ENCODE measurements around the gene MTO1. TPM values are rescaled to one million over a fixed set of nuclear protein-coding genes. Genes with fewer than 3 reads are reported as not detected.

The MTO1 gene
- total RNA-seq, 4 donors from 2014 or later: 16.4 to 43.4 (median 21.9) TPM

GRCh38 chr6:73477407-73477806, 15.9 kb downstream of the MTO1 start:
- no peak for ATAC-seq
- TF ChIP-seq POLR2A (IDR thresholded peaks at IDR 0.05) (no peak), CTCF (IDR thresholded peaks at IDR 0.05 in 4 of 5, conservative IDR thresholded peaks at IDR 0.05 in 1 of 5) (no peak)
- H3K4me3 ChIP-seq: no peak overlapping the region
- no peaks in the 10 kb centered on the region for H3K4me1 ChIP-seq
- peaks cover 0 to 90% of the 10 kb centered on the region in 2 donors for H3K36me3 ChIP-seq
- DNase-seq: no peak
- H3K27me3 ChIP-seq: no peaks in the 10 kb centered on the region
- H3K27ac ChIP-seq: no peak overlapping the region
- in situ Hi-C loops (cut with MboI; ENCODE audit: low sequenced_read_pairs in 4 of 4): loop anchor here in 2 of 4 donors (25.0 kb wide), 1 partner anchor 1760 kb away; the partner anchor contains the start of gene COX7A2 (in 2 of the 2)
- H3K9me3 ChIP-seq: no peaks in the 10 kb centered on the region
- intact Hi-C loops (cut with DNase I; ENCODE audit: low total_unique reads): no loop called here

- ATAC-seq: no peak
- H3K4me1 ChIP-seq: no peaks in the 10 kb centered on the region
- TF ChIP-seq POLR2A (IDR thresholded peaks at IDR 0.05) (no peak), CTCF (IDR thresholded peaks at IDR 0.05 in 4 of 5, conservative IDR thresholded peaks at IDR 0.05 in 1 of 5) (no peak)
- H3K9me3 ChIP-seq: no peaks in the 10 kb centered on the region
- H3K36me3 ChIP-seq: peaks cover 2 to 91% of the 10 kb centered on the region in 2 donors
- intact Hi-C loops (cut with DNase I; ENCODE audit: low total_unique reads) (no loop called here), in situ Hi-C loops (cut with MboI; ENCODE audit: low sequenced_read_pairs in 4 of 4) (loop anchor here in 2 of 4 donors (25.0 kb wide), 1 partner anchor 1755 kb away; the partner anchor contains the start of gene COX7A2 (in 2 of the 2))
- no peaks in the 10 kb centered on the region for H3K27me3 ChIP-seq
- H3K4me3 ChIP-seq: no peak overlapping the region
- DNase-seq: no peak
- no peak overlapping the region for H3K27ac ChIP-seq
These were observed 20.4 kb downstream of the MTO1 start for GRCh38 chr6:73481969-73482368.

- Histone ChIP-seq H3K4me3 (no peak overlapping the region), H3K27me3 (no peaks in the 10 kb centered on the region), H3K9me3 (no peaks in the 10 kb centered on the region), H3K36me3 (peaks cover 2 to 94% of the 10 kb centered on the region in 2 donors), H3K27ac (no peak overlapping the region), H3K4me1 (no peaks in the 10 kb centered on the region)
- DNase-seq (no peak), ATAC-seq (no peak)
- in situ Hi-C loops (cut with MboI; ENCODE audit: low sequenced_read_pairs in 4 of 4): loop anchor here in 2 of 4 donors (25.0 kb wide), 1 partner anchor 1753 kb away; the partner anchor contains the start of gene COX7A2 (in 2 of the 2)
- TF ChIP-seq POLR2A (IDR thresholded peaks at IDR 0.05) (no peak), CTCF (IDR thresholded peaks at IDR 0.05 in 4 of 5, conservative IDR thresholded peaks at IDR 0.05 in 1 of 5) (no peak)
- intact Hi-C loops (cut with DNase I; ENCODE audit: low total_unique reads): no loop called here
These were observed 22.9 kb downstream of the MTO1 start for GRCh38 chr6:73484438-73484837.

GRCh38 chr6:73487473-73487872, 25.9 kb downstream of the MTO1 start:
- TF ChIP-seq POLR2A (IDR thresholded peaks at IDR 0.05) (no peak), CTCF (IDR thresholded peaks at IDR 0.05 in 4 of 5, conservative IDR thresholded peaks at IDR 0.05 in 1 of 5) (no peak)

More at GRCh38 chr6:73487473-73487872, 25.9 kb downstream of the MTO1 start:
- H3K27me3 ChIP-seq: no peaks in the 10 kb centered on the region
- no peak overlapping the region for H3K27ac ChIP-seq
- no peak for ATAC-seq
- in situ Hi-C loops (cut with MboI; ENCODE audit: low sequenced_read_pairs in 4 of 4) (loop anchor here in 2 of 4 donors (25.0 kb wide), 1 partner anchor 1750 kb away; the partner anchor contains the start of gene COX7A2 (in 2 of the 2)), intact Hi-C loops (cut with DNase I; ENCODE audit: low total_unique reads) (no loop called here)
- H3K4me3 ChIP-seq: no peak overlapping the region
- no peaks in the 10 kb centered on the region for H3K9me3 ChIP-seq
- no peaks in the 10 kb centered on the region for H3K4me1 ChIP-seq
- no peak for DNase-seq
- peaks cover 2 to 75% of the 10 kb centered on the region in 2 donors for H3K36me3 ChIP-seq
